H1 (cell line): ENCODE measurements around the gene DTD1. TPM values are rescaled to one million over a fixed set of nuclear protein-coding genes. Genes with fewer than 3 reads are reported as not detected.

ENCODE experiments used
- CTCF ChIA-PET: fragments of 300-600 bp; sonication (Branson Sonifier 250); formaldehyde crosslinking; loops from one replicate; lab custom pipeline; 2021; ENCODE audit not compliant: partially characterized antibody; lab: Charles Lee
- POLR2A ChIA-PET: fragments of 300-600 bp; sonication (Branson Sonifier 250); formaldehyde crosslinking; loops from one replicate; lab custom pipeline; 2021; ENCODE audit warnings: inconsistent platforms; ENCODE audit not compliant: partially characterized antibody; lab: Charles Lee
- DNase-seq, 2 experiments: peaks; one replicate each; pipeline versions ENCODE4 v3.0.0 to v3.0.0-alpha.2; 2010 to 2022; ENCODE audit warnings: low spot score in 2 of 2, low read depth in 1 of 2, mixed read lengths in 1 of 2
- FAIRE-seq: peaks from 2 replicates; lab custom pipeline; 2011; peaks lifted over from hg19 to GRCh38; lab: Jason Lieb, UNC
- H2AFZ ChIP-seq: 2 replicates; pipeline ENCODE4 v1.8.1; 2012; ENCODE audit warnings: low read length, inconsistent platforms
- H2AK5ac ChIP-seq: 2 replicates; pipeline ENCODE4 v1.6.1; 2013; ENCODE audit warnings: low read depth, low read length
- H2BK120ac ChIP-seq: replicated peaks from 2 replicates; pipeline ENCODE3; 2013; ENCODE audit warnings: low read depth, low read length, inconsistent platforms
- H2BK12ac ChIP-seq: 2 replicates; pipeline ENCODE4 v1.6.1; 2013; ENCODE audit warnings: low read depth, low read length
- H2BK15ac ChIP-seq: 2 replicates; pipeline ENCODE4 v1.6.1; 2013; ENCODE audit warnings: low read length
- H2BK20ac ChIP-seq: 2 replicates; pipeline ENCODE4 v1.6.1; 2013; ENCODE audit warnings: low read length
- H2BK5ac ChIP-seq: 2 replicates; pipeline ENCODE4 v1.6.1; 2013; ENCODE audit warnings: low read depth, low read length
- H3K14ac ChIP-seq: 2 replicates; pipeline ENCODE4 v1.6.1; 2013; ENCODE audit warnings: inconsistent platforms; ENCODE audit not compliant: insufficient read length
- H3K18ac ChIP-seq: 2 replicates; pipeline ENCODE4 v1.6.1; 2013; ENCODE audit warnings: low read length; ENCODE audit errors: extremely low read depth
- H3K23ac ChIP-seq: 2 replicates; pipeline ENCODE4 v1.6.1; 2013; ENCODE audit warnings: inconsistent platforms; ENCODE audit not compliant: insufficient read length
- H3K23me2 ChIP-seq: 2 replicates; pipeline ENCODE4 v1.6.1; 2013; ENCODE audit warnings: low read depth, low read length
- H3K27ac ChIP-seq: 2 replicates; pipeline ENCODE4 v1.6.1; 2011; ENCODE audit warnings: low read depth, low read length, inconsistent platforms
- H3K27me3 ChIP-seq, 4 experiments: replicated peaks in 1 of 4; 1 replicate in 1 of 4; 2 replicates in 3 of 4; pipeline versions ENCODE4 v1.6.1 to v1.8.1; 2011 to 2013; ENCODE audit warnings: low read length in 3 of 4, mild to moderate bottlenecking in 3 of 4, inconsistent platforms in 2 of 4, mixed read lengths in 2 of 4, moderate library complexity in 1 of 4; ENCODE audit not compliant: control insufficient read depth in 3 of 4, insufficient read depth in 3 of 4; ENCODE audit errors: extremely low read depth in 1 of 4
- H3K36me3 ChIP-seq, 4 experiments: 2 replicates each; pipeline versions ENCODE4 v1.6.1 to v1.8.1; 2011 to 2013; ENCODE audit warnings: mild to moderate bottlenecking in 4 of 4, low read length in 3 of 4, moderate library complexity in 2 of 4, control low read depth in 1 of 4, inconsistent platforms in 1 of 4; ENCODE audit not compliant: insufficient read depth in 4 of 4, control insufficient read depth in 2 of 4
- H3K4ac ChIP-seq: replicated peaks from 2 replicates; pipeline ENCODE3; 2013; ENCODE audit warnings: low read length, low read depth, mixed read lengths, inconsistent platforms; ENCODE audit not compliant: insufficient read length
- H3K4me1 ChIP-seq, 4 experiments: replicated peaks in 1 of 4; 1 replicate in 1 of 4; 2 replicates in 3 of 4; pipeline versions ENCODE4 v1.6.1 to v1.8.1; 2011 to 2013; ENCODE audit warnings: low read length in 3 of 4, inconsistent platforms in 2 of 4, mixed read lengths in 1 of 4; ENCODE audit not compliant: insufficient read depth in 4 of 4, control insufficient read depth in 3 of 4
- H3K4me2 ChIP-seq, 2 experiments: 2 replicates each; pipeline versions ENCODE4 v1.6.1 to v1.8.1; 2011 to 2013; ENCODE audit warnings: low read depth in 2 of 2, low read length in 2 of 2, control low read depth in 1 of 2, inconsistent platforms in 1 of 2, mild to moderate bottlenecking in 1 of 2; ENCODE audit not compliant: insufficient read depth in 1 of 2
- H3K4me3 ChIP-seq, 4 experiments: fragments of 200-600, 300-600 bp in 1 of 4; sonication (generic), shearing (Covaris generic), sonication (Bioruptor Twin) in 1 of 4; 2 replicates each; pipeline versions ENCODE4 v1.5.1 to v1.8.1; 2011 to 2016; ENCODE audit warnings: low read length in 4 of 4, low read depth in 3 of 4, control low read depth in 2 of 4, inconsistent platforms in 2 of 4, mild to moderate bottlenecking in 2 of 4, mixed read lengths in 1 of 4, moderate library complexity in 1 of 4; ENCODE audit not compliant: insufficient read depth in 2 of 4; ENCODE audit errors: extremely low read depth in 1 of 4
- H3K56ac ChIP-seq: replicated peaks from 2 replicates; pipeline ENCODE3; 2013; ENCODE audit warnings: low read depth, mild to moderate bottlenecking, mixed read lengths, low read length, inconsistent platforms; ENCODE audit not compliant: insufficient read length
- H3K79me1 ChIP-seq: 2 replicates; pipeline ENCODE4 v1.6.1; 2013; ENCODE audit warnings: low read depth, low read length, control low read depth
- H3K79me2 ChIP-seq, 2 experiments: 2 replicates each; pipeline versions ENCODE4 v1.6.1 to v1.8.1; 2012 to 2013; ENCODE audit warnings: low read length in 2 of 2, mild to moderate bottlenecking in 2 of 2, inconsistent platforms in 1 of 2; ENCODE audit not compliant: insufficient read depth in 2 of 2, control insufficient read depth in 1 of 2
- H3K9ac ChIP-seq, 4 experiments: replicated peaks in 1 of 4; 1 replicate in 1 of 4; 2 replicates in 3 of 4; pipeline versions ENCODE4 v1.6.1 to v1.8.1; 2011 to 2013; ENCODE audit warnings: low read depth in 3 of 4, low read length in 3 of 4, control low read depth in 2 of 4, mild to moderate bottlenecking in 2 of 4, moderate library complexity in 2 of 4, inconsistent platforms in 1 of 4; ENCODE audit errors: extremely low read depth in 1 of 4
- H3K9me3 ChIP-seq, 2 experiments: 2 replicates each; pipeline versions ENCODE4 v1.6.1 to v1.8.1; 2012 to 2013; ENCODE audit warnings: mild to moderate bottlenecking in 2 of 2, moderate library complexity in 2 of 2, control low read depth in 1 of 2, inconsistent platforms in 1 of 2, low read depth in 1 of 2, low read length in 1 of 2, mixed read lengths in 1 of 2; ENCODE audit not compliant: insufficient read depth in 2 of 2
- H4K20me1 ChIP-seq, 2 experiments: replicated peaks in 1 of 2; 2 replicates each; pipeline versions ENCODE3 to v1.8.1; 2011 to 2013; ENCODE audit warnings: inconsistent platforms in 2 of 2, low read length in 2 of 2, mild to moderate bottlenecking in 1 of 2; ENCODE audit not compliant: insufficient read depth in 2 of 2, control insufficient read depth in 1 of 2
- H4K5ac ChIP-seq: 2 replicates; pipeline ENCODE4 v1.6.1; 2013; ENCODE audit warnings: low read length, low read depth, mixed read lengths, inconsistent platforms; ENCODE audit not compliant: insufficient read length
- H4K8ac ChIP-seq: 2 replicates; pipeline ENCODE4 v1.8.0; 2013; ENCODE audit warnings: mild to moderate bottlenecking, moderate library complexity, low read length, inconsistent platforms; ENCODE audit not compliant: insufficient read depth; ENCODE audit errors: extremely low read depth
- H4K91ac ChIP-seq: replicated peaks from 2 replicates; pipeline ENCODE3; 2013; ENCODE audit warnings: low read length, mixed read lengths, inconsistent platforms; ENCODE audit not compliant: insufficient read length
- EP300 ChIP-seq, 2 experiments: IDR thresholded peaks; 1 replicate in 1 of 2; 2 replicates in 1 of 2; pipeline ENCODE4 v1.6.1; 2011 to 2012; ENCODE audit warnings: low read depth in 2 of 2, low read length in 2 of 2, mild to moderate bottlenecking in 2 of 2, borderline replicate concordance in 1 of 2, inconsistent platforms in 1 of 2, moderate library complexity in 1 of 2
- HDAC6 ChIP-seq: IDR thresholded peaks from one replicate; pipeline ENCODE4 v1.7.1; 2012; ENCODE audit warnings: low read depth, mild to moderate bottlenecking, inconsistent platforms, low read length, moderate library complexity
- JUN ChIP-seq: IDR thresholded peaks from 2 replicates; pipeline ENCODE4 v1.6.1; 2011; ENCODE audit warnings: low read depth, mild to moderate bottlenecking, improper control_type of control experiment, low read length
- KDM4A ChIP-seq: IDR thresholded peaks from one replicate; pipeline ENCODE4 v1.7.1; 2012; ENCODE audit warnings: low read depth, mild to moderate bottlenecking, moderate library complexity, low read length, inconsistent platforms; ENCODE audit not compliant: severe bottlenecking
- NRF1 ChIP-seq: IDR thresholded peaks from 2 replicates; pipeline ENCODE4 v1.6.1; 2011; ENCODE audit warnings: mild to moderate bottlenecking, low read depth, low read length, improper control_type of control experiment
- POLR2A ChIP-seq, 2 experiments: IDR thresholded peaks; 1 replicate in 1 of 2; 2 replicates in 1 of 2; pipeline ENCODE4 v1.6.1; 2011; ENCODE audit warnings: low read depth in 2 of 2, low read length in 2 of 2, mild to moderate bottlenecking in 2 of 2; ENCODE audit errors: control extremely low read depth in 1 of 2
- RBBP5 ChIP-seq: IDR thresholded peaks from 2 replicates; pipeline ENCODE4 v1.7.1; 2012; ENCODE audit warnings: low read depth, mild to moderate bottlenecking, inconsistent platforms, low read length, moderate library complexity, borderline replicate concordance
- SP2 ChIP-seq: IDR thresholded peaks from 2 replicates; pipeline ENCODE4 v1.6.1; 2012; ENCODE audit warnings: mild to moderate bottlenecking, low read length, inconsistent platforms
- SRF ChIP-seq: IDR thresholded peaks from 2 replicates; pipeline ENCODE4 v1.6.1; 2011; ENCODE audit warnings: mild to moderate bottlenecking, low read depth, low read length, moderate library complexity
- TAF1 ChIP-seq: IDR thresholded peaks from 2 replicates; pipeline ENCODE4 v1.6.1; 2011; ENCODE audit warnings: mild to moderate bottlenecking, low read depth, low read length
- TEAD4 ChIP-seq: IDR thresholded peaks from 2 replicates; pipeline ENCODE4 v1.6.1; 2012; ENCODE audit warnings: low read depth, low read length, inconsistent platforms, mixed read lengths
- USF2 ChIP-seq: IDR thresholded peaks from 2 replicates; pipeline ENCODE4 v1.6.1; 2011; ENCODE audit warnings: low read length, improper control_type of control experiment
- YY1 ChIP-seq: IDR thresholded peaks from 2 replicates; pipeline ENCODE4 v1.6.1; 2011; ENCODE audit warnings: low read depth, mild to moderate bottlenecking, low read length
- WGBS, 2 experiments: shearing (Covaris generic) in 1 of 2; methylation state at CpG; one replicate each; pipeline versions ENCODE4 v1.1.6 to v1.1.7; 2013 to 2015; ENCODE audit warnings: low lambda C conversion rate in 2 of 2, mixed read lengths in 2 of 2, inconsistent platforms in 1 of 2, low coverage in 1 of 2, missing lambda C conversion rate in 1 of 2; ENCODE audit not compliant: insufficient replicate concordance in 2 of 2, insufficient coverage in 1 of 2, insufficient read length in 1 of 2; ENCODE audit errors: extremely low coverage in 1 of 2, missing lambda C conversion rate in 1 of 2; 5-methylcytosine and 5-hydroxymethylcytosine counted together
- polyA plus RNA-seq, 7 experiments: library from polyadenylated mRNA; depleted of rRNA in 3 of 7; stranded (reverse) in 5 of 7; unstranded in 2 of 7; fragments of >200 nt in 5 of 7; fragments of 200-250 nt in 2 of 7; gene quantifications; 1 replicate in 5 of 7; 2 replicates in 1 of 7; 4 replicates in 1 of 7; pipeline versions ENCODE4 v1.2.1 to v1.2.3, GENCODE V29; 2011 to 2013; ENCODE audit warnings: missing spikeins in 2 of 7, mixed read lengths in 2 of 7
- total RNA-seq: library from RNA; stranded (reverse); fragmentation: NEBNext Ultra II Directional; extraction: Animal tissue kit (Norgen Biotek cat#: 25700); gene quantifications from 2 replicates; pipeline ENCODE4 v1.2.1, GENCODE V29; 2021

The DTD1 gene
- total and polyA plus RNA-seq, 2 of the 8 experiments (the other 6 are each of a cell fraction or from before 2014, with no cell fraction given): 49.7 to 66.6 TPM

GRCh38 chr20:18729231-18729825 lies 141.5 kb downstream of the DTD1 start:
- CTCF ChIA-PET: interaction anchor here (1.0 kb wide), 1 partner anchor 11 kb away, joined by 3 read pairs; no protein-coding TSS in a partner anchor
- 85% methylated on average over 6 of the region's 6 CpGs; no CpG with 5 or more reads in 1 of the 2 experiments for WGBS, 2 experiments
- H4K5ac ChIP-seq: no peak overlapping the region
- TF ChIP-seq RBBP5 (no peak), USF2 (no peak), NRF1 (no peak), HDAC6 (no peak), SP2 (no peak), TEAD4 (no peak), KDM4A (no peak), JUN (no peak), POLR2A (IDR thresholded peaks at IDR 0.05; ENCODE audit: control extremely low read depth in 1 of 2, low read depth in 2 of 2, low read length in 2 of 2) (no peak), SRF (no peak), EP300 (IDR thresholded peaks at IDR 0.05; ENCODE audit: borderline replicate concordance in 1 of 2, low read depth in 2 of 2, low read length in 2 of 2) (no peak), TAF1 (no peak), YY1 (no peak)

More at GRCh38 chr20:18729231-18729825, 141.5 kb downstream of the DTD1 start:
- no peak overlapping the region for H3K56ac ChIP-seq
- no peak overlapping the region for H3K14ac ChIP-seq
- H3K27me3 ChIP-seq: no peaks in the 10 kb centered on the region
- H3K4ac ChIP-seq: no peak overlapping the region
- no peak overlapping the region for H4K91ac ChIP-seq
- H2BK12ac ChIP-seq: no peak overlapping the region
- no peak overlapping the region for H2BK5ac ChIP-seq
- H3K9me3 ChIP-seq: no peaks in the 10 kb centered on the region
- no peak overlapping the region for H2AFZ ChIP-seq
- H3K9ac ChIP-seq: no peak overlapping the region
- no peak overlapping the region for H2BK15ac ChIP-seq
- H3K4me3 ChIP-seq: no peak overlapping the region
- H3K4me1 ChIP-seq: peaks cover 0 to 5% (median 1%) of the 10 kb centered on the region in 4 experiments; a peak in 3 of 7 replicates
- no peak overlapping the region for H2BK20ac ChIP-seq
- peaks cover 5% of the 10 kb centered on the region; the same call in 1 of the 2 replicates for H3K79me1 ChIP-seq
- H3K4me2 ChIP-seq: no peak overlapping the region
- no peak overlapping the region for H3K23ac ChIP-seq
- peaks cover 0 to 3% of the 10 kb centered on the region in 2 experiments for H4K20me1 ChIP-seq
- no peaks in the 10 kb centered on the region for H3K36me3 ChIP-seq
- H3K18ac ChIP-seq: no peak overlapping the region
- POLR2A ChIA-PET: no interaction called here
- H4K8ac ChIP-seq: no peak overlapping the region; the same call in 1 of the 2 replicates
- H3K27ac ChIP-seq: no peak overlapping the region
- DNase-seq (no peak), FAIRE-seq (no peak)
- no peak overlapping the region for H2AK5ac ChIP-seq
- H3K23me2 ChIP-seq: no peaks in the 10 kb centered on the region
- no peak overlapping the region for H2BK120ac ChIP-seq
- H3K79me2 ChIP-seq: no peaks in the 10 kb centered on the region
